G401.6 (cell line): Measurements from ENCODE around the gene CHPF.

Source experiments
- FAIRE-seq: peaks from 2 replicates; lab custom pipeline; 2012; peaks lifted over from hg19 to GRCh38; lab: Jason Lieb, UNC

CHPF gene

GRCh38 chr2:219496247-219496824 is 47.3 kb downstream of the CHPF start:
- no peak for FAIRE-seq

- peak; percentile 91 for FAIRE-seq
Observed at GRCh38 chr2:219495531-219496122, 48.0 kb downstream of the CHPF start.

- no peak for FAIRE-seq
Observed at GRCh38 chr2:219494952-219495530, 48.6 kb downstream of the CHPF start.

- FAIRE-seq: no peak
Observed at GRCh38 chr2:219493086-219493485, 50.5 kb downstream of the CHPF start.

- no peak for FAIRE-seq
Observed at GRCh38 chr2:219492575-219492974, 51.0 kb downstream of the CHPF start.

GRCh38 chr2:219491278-219491963 is 52.2 kb downstream of the CHPF start:
- FAIRE-seq: no peak

- no peak for FAIRE-seq
Observed at GRCh38 chr2:219490600-219491130, 52.9 kb downstream of the CHPF start.

GRCh38 chr2:219490186-219490585 is 53.4 kb downstream of the CHPF start:
- no peak for FAIRE-seq

GRCh38 chr2:219489315-219489714 is 54.3 kb downstream of the CHPF start:
- no peak for FAIRE-seq
